ENCODE results near the gene CDC34.

CDC34 gene

DNA sequence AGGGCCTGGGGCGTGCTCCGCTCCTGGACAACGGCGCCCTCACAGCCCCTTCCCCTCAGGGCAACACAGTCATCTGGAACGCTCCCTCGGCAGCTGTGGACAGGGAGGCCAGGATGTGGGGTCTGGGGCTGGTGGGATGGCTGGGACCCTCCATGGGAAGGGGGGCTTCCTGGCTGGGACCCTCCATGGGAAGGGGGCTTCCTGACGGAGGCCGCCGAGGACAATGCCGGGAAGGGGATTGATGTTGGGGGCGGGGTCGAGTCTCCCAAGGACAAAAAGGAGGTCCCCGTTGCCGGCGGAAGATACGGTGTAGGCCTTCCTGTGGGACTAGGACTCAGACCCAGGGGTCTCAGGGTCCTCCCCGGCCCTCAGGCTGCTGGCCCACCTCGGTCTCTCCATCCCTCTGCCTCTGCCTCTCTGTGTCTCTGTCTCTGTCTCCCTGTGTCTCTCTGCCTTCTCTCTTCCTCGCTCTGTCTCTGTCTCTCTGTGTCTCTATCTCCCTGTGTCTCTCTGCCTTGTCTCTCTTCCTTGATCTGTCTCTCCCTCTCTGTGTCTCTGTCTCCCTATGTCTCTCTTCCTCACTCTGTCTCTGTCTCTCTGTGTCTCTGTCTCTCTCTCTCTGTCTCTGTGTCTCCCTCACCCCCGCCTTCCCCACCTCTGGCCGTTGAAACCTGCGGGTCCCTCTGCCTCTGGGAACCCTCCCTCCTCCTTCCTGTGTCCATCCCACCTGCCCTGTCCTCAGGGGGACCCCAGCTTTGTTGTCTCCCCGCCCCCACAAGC is 38.0 kb upstream of the CDC34 start:
- H3K36me3 Mint-ChIP-seq (ENCODE audit: insufficient read depth), result peaks cover 26% of the 10 kb centered on the region
- no peak overlapping the region for H3K4me3 Mint-ChIP-seq
- H3K4me1 Mint-ChIP-seq (ENCODE audit: low read depth in 2 of 2), result peaks cover 0 to 10% of the 10 kb centered on the region in 2 donors
- H3K27me3 Mint-ChIP-seq, result peaks cover 6 to 7% of the 10 kb centered on the region in 2 donors
- DNase-seq (no peak), ATAC-seq (replicated peaks) (no peak)
- H3K9me3 Mint-ChIP-seq, result no peaks in the 10 kb centered on the region
- peak overlapping the region; percentile 5 to 55 for H3K27ac Mint-ChIP-seq

DNA sequence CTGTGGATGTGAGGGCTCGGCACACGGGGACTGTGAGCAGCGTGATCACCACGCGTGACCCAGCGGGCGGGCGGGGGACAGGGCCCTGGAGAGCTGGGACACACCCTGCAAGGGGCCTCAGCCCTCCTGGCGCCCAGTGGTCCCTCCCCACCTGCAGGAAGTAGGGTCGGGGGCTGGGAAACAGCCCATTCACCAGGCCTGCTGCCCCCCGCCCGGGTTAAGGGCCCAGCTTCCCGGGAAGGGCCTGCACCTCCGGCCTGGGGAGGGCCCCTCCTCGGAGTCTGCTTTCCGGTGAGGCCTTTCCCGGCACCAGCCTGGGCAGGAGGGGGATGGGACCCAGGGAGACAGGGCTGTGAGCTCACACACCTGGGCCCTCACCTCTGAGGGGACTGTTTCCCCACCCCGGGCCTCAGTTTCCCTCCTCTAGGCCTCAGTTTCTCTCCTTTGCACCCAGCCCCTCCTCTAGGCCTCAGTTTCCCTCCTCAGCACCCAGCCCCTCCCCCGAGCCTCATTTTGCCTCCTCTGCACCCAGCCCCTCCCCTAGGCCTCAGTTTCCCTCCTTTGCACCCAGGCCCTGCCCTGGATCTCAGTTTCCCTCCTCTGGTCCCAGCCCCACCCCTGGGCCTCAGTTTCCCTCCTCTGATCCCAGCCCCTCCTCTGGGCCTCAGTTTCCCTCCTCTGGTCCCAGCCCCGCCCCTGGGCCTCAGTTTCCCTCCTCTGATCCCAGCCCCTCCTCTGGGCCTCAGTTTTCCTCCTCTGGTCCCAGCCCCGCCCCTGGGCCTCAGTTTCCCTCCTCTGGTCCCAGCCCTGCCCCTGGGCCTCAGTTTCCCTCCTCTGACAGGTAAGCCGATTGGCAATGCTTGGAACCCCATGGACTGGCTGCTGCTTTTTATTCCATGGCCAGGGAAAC is 37.1 kb upstream of the CDC34 start:
- Mint-ChIP-seq H3K36me3 (ENCODE audit: insufficient read depth) (peaks cover 25% of the 10 kb centered on the region), H3K27me3 (peaks cover 11 to 16% of the 10 kb centered on the region in 2 donors), H3K27ac (peak overlapping the region in 1 of 2 donors; percentile 55), H3K4me1 (ENCODE audit: low read depth in 2 of 2) (peaks cover 5 to 11% of the 10 kb centered on the region in 2 donors), H3K4me3 (no peak overlapping the region), H3K9me3 (no peaks in the 10 kb centered on the region)
- DNase-seq, result no peak
- ATAC-seq (replicated peaks), result no peak

- peaks cover 14 to 19% of the 10 kb centered on the region in 2 donors for H3K27me3 Mint-ChIP-seq
- no peaks in the 10 kb centered on the region for H3K9me3 Mint-ChIP-seq
- DNase-seq (no peak), ATAC-seq (replicated peaks) (no peak)
- no peak overlapping the region for H3K4me3 Mint-ChIP-seq
- H3K4me1 Mint-ChIP-seq (ENCODE audit: low read depth in 2 of 2), result peaks cover 7% of the 10 kb centered on the region in 2 donors
- H3K27ac Mint-ChIP-seq, result no peak overlapping the region
- peaks cover 21% of the 10 kb centered on the region for H3K36me3 Mint-ChIP-seq (ENCODE audit: insufficient read depth)
Measured at GRCh38 chr19:495081-495401, 36.5 kb upstream of the CDC34 start.

DNA sequence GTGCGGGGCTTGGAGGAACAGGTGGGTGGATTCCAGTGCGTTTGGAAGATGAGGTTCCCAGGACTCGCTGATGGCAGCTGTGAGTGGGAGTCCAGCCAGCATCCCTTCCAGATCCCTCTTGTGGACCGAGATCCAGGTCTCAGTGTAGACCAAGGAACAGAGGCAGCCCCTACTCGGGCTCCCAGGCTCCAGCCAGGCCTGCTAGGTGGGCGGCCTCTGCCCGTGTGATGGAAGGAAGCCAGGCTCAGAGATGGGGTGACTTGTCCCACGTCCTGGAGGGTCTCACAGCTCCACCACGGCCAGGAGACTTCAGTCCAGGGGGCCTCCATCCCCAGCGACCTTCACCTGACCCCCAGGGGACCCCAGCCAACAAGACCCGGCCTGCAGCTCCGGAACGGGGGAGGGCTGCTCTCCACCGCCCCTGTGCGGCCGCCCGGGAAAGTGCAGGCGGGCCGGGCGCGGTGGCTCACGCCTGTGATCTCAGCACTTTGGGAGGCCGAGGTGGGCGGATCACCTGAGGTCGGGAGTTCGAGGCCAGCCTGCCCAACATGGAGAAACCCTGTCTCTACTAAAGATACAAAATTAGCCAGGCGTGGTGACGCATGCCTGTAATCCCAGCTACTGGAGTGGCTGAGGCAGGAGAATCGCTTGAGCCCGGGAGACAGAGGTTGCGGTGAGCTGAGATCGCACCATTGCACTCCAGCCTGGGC is 36.0 kb upstream of the CDC34 start:
- H3K36me3 Mint-ChIP-seq (ENCODE audit: insufficient read depth), result peaks cover 19% of the 10 kb centered on the region
- peak overlapping the region; percentile 33 to 37 for H3K4me3 Mint-ChIP-seq
- ATAC-seq (replicated peaks) (peak; percentile 68), DNase-seq (peak; percentile 32 to 56 (median 53))
- H3K9me3 Mint-ChIP-seq, result no peaks in the 10 kb centered on the region
- H3K4me1 Mint-ChIP-seq (ENCODE audit: low read depth in 2 of 2), result peaks cover 7% of the 10 kb centered on the region in 2 donors
- H3K27ac Mint-ChIP-seq, result no peak overlapping the region
- H3K27me3 Mint-ChIP-seq, result peaks cover 14 to 19% of the 10 kb centered on the region in 2 donors

DNA sequence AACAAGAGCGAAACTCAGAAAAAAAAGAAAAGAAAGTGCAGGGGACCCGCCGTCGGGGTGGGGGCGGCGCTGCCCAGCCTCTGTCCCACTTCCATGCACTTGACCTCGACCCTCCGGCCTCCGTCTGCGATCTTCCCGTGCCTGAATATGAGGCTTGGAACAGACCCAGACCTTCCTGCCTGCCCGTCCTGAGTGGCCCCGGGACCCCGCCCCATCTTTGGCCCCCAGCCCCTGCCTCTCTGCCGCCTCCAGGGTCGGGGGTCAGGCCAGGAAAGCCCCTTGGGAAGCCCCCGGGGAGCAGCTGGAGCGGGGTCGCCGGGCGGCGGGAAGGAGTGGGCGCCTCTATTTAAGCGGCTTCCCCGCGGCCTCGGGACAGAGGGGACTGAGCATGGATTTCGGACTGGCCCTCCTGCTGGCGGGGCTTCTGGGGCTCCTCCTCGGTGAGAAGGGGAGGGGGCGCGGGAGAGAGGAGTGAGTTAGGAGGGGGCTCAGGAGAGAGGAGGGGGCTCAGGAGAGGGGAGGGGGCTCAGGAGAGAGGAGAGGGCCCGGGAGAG is 35.4 kb upstream of the CDC34 start, which contains the start of gene MADCAM1:
MADCAM1 (plus strand) TSS at position 375 of the 554 bp plus-strand sequence; CDS start at position 389, 14 bp downstream.
- Mint-ChIP-seq H3K27ac (no peak within 1 kb of the TSS), H3K27me3 (peaks cover 14 to 19% of the 10 kb centered on the region in 2 donors), H3K9me3 (no peaks in the 10 kb centered on the region), H3K4me1 (ENCODE audit: low read depth in 2 of 2) (peaks cover 7% of the 10 kb centered on the region in 2 donors), H3K4me3 (peak within 1 kb of the TSS; percentile 33 to 37), H3K36me3 (ENCODE audit: insufficient read depth) (peaks cover 19% of the 10 kb centered on the region)
- DNase-seq (no peak), ATAC-seq (replicated peaks) (no peak)

- H3K4me3 Mint-ChIP-seq, result no peak overlapping the region
- no peak for DNase-seq
- H3K27ac Mint-ChIP-seq, result no peak overlapping the region
- H3K27me3 Mint-ChIP-seq, result peaks cover 14 to 19% of the 10 kb centered on the region in 2 donors
- peaks cover 19% of the 10 kb centered on the region for H3K36me3 Mint-ChIP-seq (ENCODE audit: insufficient read depth)
- no peaks in the 10 kb centered on the region for H3K9me3 Mint-ChIP-seq
- H3K4me1 Mint-ChIP-seq (ENCODE audit: low read depth in 2 of 2), result peaks cover 7% of the 10 kb centered on the region in 2 donors
- no peak for ATAC-seq (replicated peaks)
Measured at GRCh38 chr19:496986-497385, 34.6 kb upstream of the CDC34 start.

GRCh38 chr19:497491-497868 is 34.1 kb upstream of the CDC34 start:
- Mint-ChIP-seq H3K4me1 (ENCODE audit: low read depth in 2 of 2) (peaks cover 7% of the 10 kb centered on the region in 2 donors), H3K4me3 (no peak overlapping the region), H3K27me3 (peaks cover 14 to 19% of the 10 kb centered on the region in 2 donors), H3K9me3 (no peaks in the 10 kb centered on the region), H3K36me3 (ENCODE audit: insufficient read depth) (peaks cover 19% of the 10 kb centered on the region), H3K27ac (no peak overlapping the region)
- ATAC-seq (replicated peaks) (no peak), DNase-seq (no peak)

- ATAC-seq (replicated peaks), result no peak
- Mint-ChIP-seq H3K27me3 (peaks cover 14 to 19% of the 10 kb centered on the region in 2 donors), H3K4me3 (peak overlapping the region; percentile 46 to 48), H3K36me3 (ENCODE audit: insufficient read depth) (peaks cover 19% of the 10 kb centered on the region), H3K27ac (no peak overlapping the region), H3K9me3 (no peaks in the 10 kb centered on the region), H3K4me1 (ENCODE audit: low read depth in 2 of 2) (peaks cover 5 to 7% of the 10 kb centered on the region in 2 donors)
- no peak for DNase-seq
Measured at GRCh38 chr19:497869-498510, 33.6 kb upstream of the CDC34 start.

DNA sequence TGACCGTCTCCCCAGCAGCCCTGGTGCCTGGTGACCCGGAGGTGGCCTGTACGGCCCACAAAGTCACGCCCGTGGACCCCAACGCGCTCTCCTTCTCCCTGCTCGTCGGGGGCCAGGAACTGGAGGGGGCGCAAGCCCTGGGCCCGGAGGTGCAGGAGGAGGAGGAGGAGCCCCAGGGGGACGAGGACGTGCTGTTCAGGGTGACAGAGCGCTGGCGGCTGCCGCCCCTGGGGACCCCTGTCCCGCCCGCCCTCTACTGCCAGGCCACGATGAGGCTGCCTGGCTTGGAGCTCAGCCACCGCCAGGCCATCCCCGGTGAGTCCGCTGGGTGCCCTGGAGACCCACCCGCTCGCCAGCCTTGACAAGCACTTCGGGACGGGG is 33.1 kb upstream of the CDC34 start:
- DNase-seq (no peak), ATAC-seq (replicated peaks) (no peak)
- Mint-ChIP-seq H3K9me3 (no peaks in the 10 kb centered on the region), H3K4me3 (peak overlapping the region; percentile 46 to 48), H3K27me3 (peaks cover 14 to 19% of the 10 kb centered on the region in 2 donors), H3K36me3 (ENCODE audit: insufficient read depth) (peaks cover 19% of the 10 kb centered on the region), H3K27ac (no peak overlapping the region), H3K4me1 (ENCODE audit: low read depth in 2 of 2) (peaks cover 5 to 7% of the 10 kb centered on the region in 2 donors)

DNA sequence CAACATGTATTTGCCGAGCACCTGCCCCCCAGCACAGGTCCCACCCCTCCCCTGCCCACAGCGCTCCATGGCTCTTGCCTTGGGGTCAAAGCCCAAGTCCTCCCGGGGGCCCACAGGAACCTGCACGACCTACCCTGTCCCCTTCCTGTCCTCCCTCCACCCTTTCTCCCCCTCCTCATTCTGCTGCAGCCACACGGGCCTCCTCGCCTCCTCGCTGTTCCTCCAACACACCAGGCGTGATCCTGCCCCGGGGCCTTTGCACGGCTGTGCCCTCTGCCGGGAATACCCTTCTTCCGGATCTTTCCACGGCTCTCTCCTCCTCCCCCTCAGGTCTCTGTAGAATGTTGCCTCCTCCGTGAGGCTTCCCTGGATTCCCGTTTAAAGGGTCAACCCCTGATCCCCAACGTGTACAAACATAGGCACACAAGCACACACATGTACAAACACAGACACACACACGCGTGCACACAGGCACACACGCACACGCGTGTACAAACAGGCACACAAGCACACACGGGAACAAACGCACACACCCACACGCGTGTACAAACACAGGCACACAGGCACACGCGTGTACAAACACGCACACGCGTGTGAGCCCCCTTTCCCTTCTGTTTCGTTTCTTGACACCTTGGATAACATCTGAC is 32.5 kb upstream of the CDC34 start:
- Mint-ChIP-seq H3K4me3 (peak overlapping the region in 1 of 2 donors; percentile 55), H3K36me3 (ENCODE audit: insufficient read depth) (peaks cover 19% of the 10 kb centered on the region), H3K27ac (no peak overlapping the region), H3K9me3 (no peaks in the 10 kb centered on the region), H3K27me3 (peaks cover 14 to 19% of the 10 kb centered on the region in 2 donors), H3K4me1 (ENCODE audit: low read depth in 2 of 2) (peaks cover 3 to 7% of the 10 kb centered on the region in 2 donors)
- ATAC-seq (replicated peaks) (no peak), DNase-seq (no peak)

DNA sequence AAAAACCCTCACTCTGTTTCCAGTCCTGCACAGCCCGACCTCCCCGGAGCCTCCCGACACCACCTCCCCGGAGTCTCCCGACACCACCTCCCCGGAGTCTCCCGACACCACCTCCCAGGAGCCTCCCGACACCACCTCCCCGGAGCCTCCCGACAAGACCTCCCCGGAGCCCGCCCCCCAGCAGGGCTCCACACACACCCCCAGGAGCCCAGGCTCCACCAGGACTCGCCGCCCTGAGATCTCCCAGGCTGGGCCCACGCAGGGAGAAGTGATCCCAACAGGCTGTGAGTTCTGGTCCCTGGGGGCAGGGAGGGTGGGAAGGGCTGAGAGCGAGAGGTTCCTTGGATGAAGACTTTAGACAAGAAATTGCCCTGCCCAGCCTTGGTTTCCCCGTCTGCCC is 29.9 kb upstream of the CDC34 start:
- peaks cover 15% of the 10 kb centered on the region for H3K36me3 Mint-ChIP-seq (ENCODE audit: insufficient read depth)
- peaks cover 14 to 19% of the 10 kb centered on the region in 2 donors for H3K27me3 Mint-ChIP-seq
- no peak overlapping the region for H3K4me3 Mint-ChIP-seq
- peaks cover 7 to 12% of the 10 kb centered on the region in 2 donors for H3K4me1 Mint-ChIP-seq (ENCODE audit: low read depth in 2 of 2)
- DNase-seq (no peak), ATAC-seq (replicated peaks) (no peak)
- H3K27ac Mint-ChIP-seq, result no peak overlapping the region
- no peaks in the 10 kb centered on the region for H3K9me3 Mint-ChIP-seq

DNA sequence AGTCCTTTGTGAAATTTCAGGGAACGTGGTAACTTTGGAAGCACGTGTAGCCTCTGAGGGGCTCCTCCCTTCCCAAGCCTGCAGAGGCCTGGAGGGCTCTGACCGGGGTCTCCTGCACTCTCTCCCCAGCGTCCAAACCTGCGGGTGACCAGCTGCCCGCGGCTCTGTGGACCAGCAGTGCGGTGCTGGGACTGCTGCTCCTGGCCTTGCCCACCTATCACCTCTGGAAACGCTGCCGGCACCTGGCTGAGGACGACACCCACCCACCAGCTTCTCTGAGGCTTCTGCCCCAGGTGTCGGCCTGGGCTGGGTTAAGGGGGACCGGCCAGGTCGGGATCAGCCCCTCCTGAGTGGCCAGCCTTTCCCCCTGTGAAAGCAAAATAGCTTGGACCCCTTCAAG is 26.9 kb upstream of the CDC34 start:
- Mint-ChIP-seq H3K27ac (no peak overlapping the region), H3K4me3 (no peak overlapping the region), H3K9me3 (no peaks in the 10 kb centered on the region), H3K27me3 (peaks cover under 1 to 2% of the 10 kb centered on the region in 2 donors), H3K36me3 (ENCODE audit: insufficient read depth) (peaks cover 22% of the 10 kb centered on the region), H3K4me1 (ENCODE audit: low read depth in 2 of 2) (peaks cover 19 to 20% of the 10 kb centered on the region in 2 donors)
- DNase-seq (no peak), ATAC-seq (replicated peaks) (no peak)
